Neutrophil (primary cell): Measurements from ENCODE around the gene FAM241B.

Experiments used
- H3K27ac ChIP-seq: fragments of 200-600 bp; sonication (generic); 2 replicates; pipeline ENCODE4 v1.5.1; 2016; ENCODE audit warnings: mild to moderate bottlenecking, moderate library complexity
- H3K27me3 ChIP-seq: fragments of 200-600 bp; sonication (generic); 2 replicates; pipeline ENCODE4 v1.6.0; 2016; ENCODE audit warnings: mild to moderate bottlenecking
- H3K36me3 ChIP-seq: fragments of 200-600 bp; sonication (generic); 2 replicates; pipeline ENCODE4 v1.5.1; 2017
- H3K4me1 ChIP-seq, 2 experiments: fragments of 200-600 bp in 1 of 2; sonication (generic) in 1 of 2; 1 replicate in 1 of 2; 2 replicates in 1 of 2; pipeline versions ENCODE4 v1.5.1 to v1.6.1; 2013 to 2016; ENCODE audit warnings: low read depth in 1 of 2, low read length in 1 of 2, mild to moderate bottlenecking in 1 of 2, moderate library complexity in 1 of 2; ENCODE audit not compliant: control insufficient read depth in 1 of 2, insufficient read depth in 1 of 2
- H3K4me3 ChIP-seq, 2 experiments: fragments of 200-600 bp in 1 of 2; sonication (generic) in 1 of 2; 1 replicate in 1 of 2; 2 replicates in 1 of 2; pipeline ENCODE4 v1.5.1; 2013 to 2016; ENCODE audit warnings: low read depth in 1 of 2, low read length in 1 of 2, mild to moderate bottlenecking in 1 of 2, moderate library complexity in 1 of 2
- H3K9me3 ChIP-seq: fragments of 200-600 bp; sonication (generic); 2 replicates; pipeline ENCODE4 v1.5.1; 2016
- CTCF ChIP-seq: fragments of 200-600 bp; sonication (generic); IDR thresholded peaks from 2 replicates; pipeline ENCODE4 v1.5.1; 2016; ENCODE audit warnings: antibody characterized with exemption

FAM241B gene

DNA sequence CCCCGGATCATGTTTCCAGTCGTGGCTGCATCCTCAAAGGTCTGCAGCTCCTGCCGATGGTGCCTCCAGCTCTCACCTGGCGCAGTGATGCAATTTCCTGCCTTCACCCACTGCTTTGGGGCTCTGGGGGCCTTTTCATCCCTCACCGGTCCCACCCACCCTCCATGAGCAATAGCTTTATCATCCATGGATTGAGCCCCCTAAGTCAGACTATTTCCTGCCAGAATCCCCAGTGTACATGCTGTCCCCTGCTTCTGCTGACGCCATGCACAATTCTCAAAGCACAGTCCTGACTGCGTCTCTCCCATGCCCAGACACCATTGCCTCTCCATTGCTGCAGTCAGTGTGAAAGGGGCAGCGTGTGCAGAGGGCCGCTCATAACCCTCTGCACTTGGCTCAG is 49.7 kb downstream of the FAM241B start:
- H3K4me3 ChIP-seq: no peak overlapping the region
- H3K4me1 ChIP-seq: no peaks in the 10 kb centered on the region
- H3K36me3 ChIP-seq: no peaks in the 10 kb centered on the region
- TF ChIP-seq CTCF: no peak
- H3K27me3 ChIP-seq: peaks cover 51% of the 10 kb centered on the region
- H3K27ac ChIP-seq: no peak overlapping the region
- H3K9me3 ChIP-seq: no peaks in the 10 kb centered on the region

GRCh38 chr10:69680610-69681009 is 50.6 kb downstream of the FAM241B start:
- Histone ChIP-seq H3K4me3 (no peak overlapping the region), H3K4me1 (no peaks in the 10 kb centered on the region), H3K27ac (no peak overlapping the region), H3K27me3 (peaks cover 42% of the 10 kb centered on the region), H3K36me3 (no peaks in the 10 kb centered on the region), H3K9me3 (no peaks in the 10 kb centered on the region)
- TF ChIP-seq CTCF: no peak

- Histone ChIP-seq H3K4me1 (no peaks in the 10 kb centered on the region), H3K27ac (no peak overlapping the region), H3K27me3 (peaks cover 34% of the 10 kb centered on the region), H3K36me3 (no peaks in the 10 kb centered on the region), H3K9me3 (no peaks in the 10 kb centered on the region), H3K4me3 (no peak overlapping the region)
- TF ChIP-seq CTCF: no peak
Observed at GRCh38 chr10:69681436-69681835, 51.4 kb downstream of the FAM241B start.

DNA sequence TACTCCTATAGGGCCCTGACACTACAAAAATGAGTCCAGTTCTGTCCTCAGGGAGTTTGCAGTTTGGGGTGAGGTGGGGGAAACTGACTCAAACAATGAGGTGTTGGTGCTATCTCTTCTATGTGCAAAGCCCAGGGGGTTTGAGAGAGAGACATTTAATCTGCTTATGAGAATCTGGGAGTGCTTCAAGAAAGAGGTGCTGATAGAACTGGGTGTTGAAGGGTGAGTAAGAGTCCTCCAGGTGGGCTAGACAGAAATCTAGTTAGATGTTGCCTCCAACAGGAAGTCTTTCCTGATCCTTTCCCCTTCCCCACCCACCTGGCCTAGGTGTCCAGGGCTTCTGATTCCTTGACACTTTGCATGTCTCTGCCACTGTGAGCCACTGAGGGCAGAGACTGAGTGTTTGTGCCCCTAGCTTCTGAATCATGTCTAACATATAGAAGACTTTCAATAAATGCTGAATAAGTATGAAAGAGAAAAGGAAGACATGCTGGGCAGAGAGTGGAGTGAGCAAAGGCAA is 53.0 kb downstream of the FAM241B start:
- no peak for TF ChIP-seq CTCF
- peaks cover 21% of the 10 kb centered on the region for H3K27me3 ChIP-seq

More for the DNA sequence above, 53.0 kb downstream of the FAM241B start:
- H3K36me3 ChIP-seq: no peaks in the 10 kb centered on the region
- H3K9me3 ChIP-seq: no peaks in the 10 kb centered on the region
- no peak overlapping the region for H3K27ac ChIP-seq
- H3K4me1 ChIP-seq: no peaks in the 10 kb centered on the region
- H3K4me3 ChIP-seq: no peak overlapping the region
